ENCODE measurements around the gene SORBS1. TPM values are rescaled to one million over a fixed set of nuclear protein-coding genes. Genes with fewer than 3 reads are reported as not detected.

SORBS1 gene
- total and polyA plus RNA-seq, 2 experiments from 2014 or later: 0.65 to 1.2 TPM

GRCh38 chr10:95550073-95550672 is 11.0 kb downstream of the SORBS1 start:
- Histone ChIP-seq H3K4me1 (ENCODE audit: insufficient read depth) (no peaks in the 10 kb centered on the region), H3K27me3 (replicated peaks; ENCODE audit: insufficient read depth) (no peaks in the 10 kb centered on the region), H3K9ac (no peak overlapping the region), H4K20me1 (ENCODE audit: insufficient read depth) (no peaks in the 10 kb centered on the region), H3K36me3 (ENCODE audit: low read depth) (no peaks in the 10 kb centered on the region), H3K9me2 (ENCODE audit: insufficient read depth) (no peaks in the 10 kb centered on the region), H3F3A (ENCODE audit: insufficient read depth) (no peaks in the 10 kb centered on the region), H3K79me2 (ENCODE audit: insufficient read depth) (no peaks in the 10 kb centered on the region), H3K4me2 (ENCODE audit: unreplicated experiment) (no peak overlapping the region), H2AFZ (no peak overlapping the region), H3K4me3 (no peak overlapping the region), H3K27ac (no peak overlapping the region), H3K9me3 (ENCODE audit: low read depth) (no peaks in the 10 kb centered on the region)
- TF ChIP-seq EZH2phosphoT487 (IDR thresholded peaks at IDR 0.05; ENCODE audit: insufficient read depth, low read depth): no peak
- no peak for TF ChIP-seq EZH2 (IDR thresholded peaks at IDR 0.05; ENCODE audit: insufficient read depth, poor library complexity, severe bottlenecking)
- DNase-seq: no peak
- WGBS, 2 experiments (ENCODE audit: low coverage in 1 of 2, low lambda C conversion rate in 2 of 2, missing lambda C conversion rate in 2 of 2): 80 to 82% methylated on average over 10 of the region's 10 CpGs
- in situ Hi-C loops (cut with MboI): no loop called here

DNA sequence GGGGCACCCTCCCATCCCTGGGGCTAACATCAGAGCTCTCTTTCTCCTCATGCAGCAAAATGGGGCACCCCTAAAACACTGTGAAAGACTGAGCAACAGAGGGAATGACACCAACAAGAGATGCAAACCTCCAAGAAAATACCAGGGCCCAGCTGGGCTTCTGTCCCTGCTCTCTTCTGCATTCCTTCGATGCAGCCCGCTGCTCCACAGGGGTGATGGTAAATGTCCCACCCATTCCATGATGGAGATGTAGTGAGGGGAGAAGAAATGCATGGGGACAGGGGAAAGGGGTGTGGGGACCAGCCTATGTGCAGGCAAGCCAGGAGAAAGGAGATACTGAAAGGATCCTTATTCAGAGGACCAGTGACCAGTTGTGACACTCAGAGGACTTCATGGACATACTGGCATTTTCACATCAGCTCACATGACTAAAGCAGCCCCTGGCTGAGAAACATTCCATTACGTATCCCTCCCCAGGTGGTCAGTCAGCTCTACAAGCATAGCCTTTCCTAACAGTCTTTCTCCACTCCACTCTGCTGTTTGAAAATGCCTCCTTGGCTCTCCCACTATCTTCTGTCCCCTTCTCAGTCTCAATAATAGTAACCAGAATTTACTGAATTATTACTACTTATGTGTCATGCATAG is 13.3 kb downstream of the SORBS1 start:
- no peak for DNase-seq
- TF ChIP-seq EZH2phosphoT487 (IDR thresholded peaks at IDR 0.05; ENCODE audit: insufficient read depth, low read depth) (no peak), EZH2 (IDR thresholded peaks at IDR 0.05; ENCODE audit: insufficient read depth, poor library complexity, severe bottlenecking) (no peak)

GRCh38 chr10:95547197-95547596 is 14.0 kb downstream of the SORBS1 start:
- H3K27ac ChIP-seq: no peak overlapping the region
- H3F3A ChIP-seq (ENCODE audit: insufficient read depth): no peaks in the 10 kb centered on the region
- H3K4me2 ChIP-seq (ENCODE audit: unreplicated experiment): no peak overlapping the region
- no peak overlapping the region for H3K4me3 ChIP-seq
- no peaks in the 10 kb centered on the region for H3K9me3 ChIP-seq (ENCODE audit: low read depth)
- no peaks in the 10 kb centered on the region for H3K27me3 ChIP-seq (replicated peaks; ENCODE audit: insufficient read depth)
- TF ChIP-seq EZH2 (IDR thresholded peaks at IDR 0.05; ENCODE audit: insufficient read depth, poor library complexity, severe bottlenecking) (no peak), EZH2phosphoT487 (IDR thresholded peaks at IDR 0.05; ENCODE audit: insufficient read depth, low read depth) (no peak)
- H4K20me1 ChIP-seq (ENCODE audit: insufficient read depth): no peaks in the 10 kb centered on the region
- H3K4me1 ChIP-seq (ENCODE audit: insufficient read depth): no peaks in the 10 kb centered on the region
- H3K36me3 ChIP-seq (ENCODE audit: low read depth): no peaks in the 10 kb centered on the region
- no peak overlapping the region for H3K9ac ChIP-seq
- 65 to 72% methylated on average over 3 of the region's 3 CpGs for WGBS, 2 experiments (ENCODE audit: low coverage in 1 of 2, low lambda C conversion rate in 2 of 2, missing lambda C conversion rate in 2 of 2)
- DNase-seq: no peak
- no peaks in the 10 kb centered on the region for H3K79me2 ChIP-seq (ENCODE audit: insufficient read depth)
- H2AFZ ChIP-seq: no peak overlapping the region
- in situ Hi-C loops (cut with MboI): no loop called here
- H3K9me2 ChIP-seq (ENCODE audit: insufficient read depth): no peaks in the 10 kb centered on the region

More for the DNA sequence above, 13.3 kb downstream of the SORBS1 start:
- Histone ChIP-seq H3K27me3 (replicated peaks; ENCODE audit: insufficient read depth) (no peaks in the 10 kb centered on the region), H2AFZ (no peak overlapping the region), H3K9ac (no peak overlapping the region), H4K20me1 (ENCODE audit: insufficient read depth) (no peaks in the 10 kb centered on the region), H3K4me3 (no peak overlapping the region), H3K9me2 (ENCODE audit: insufficient read depth) (no peaks in the 10 kb centered on the region), H3K36me3 (ENCODE audit: low read depth) (no peaks in the 10 kb centered on the region), H3K9me3 (ENCODE audit: low read depth) (no peaks in the 10 kb centered on the region), H3K79me2 (ENCODE audit: insufficient read depth) (no peaks in the 10 kb centered on the region), H3K4me2 (ENCODE audit: unreplicated experiment) (no peak overlapping the region), H3K4me1 (ENCODE audit: insufficient read depth) (no peaks in the 10 kb centered on the region), H3K27ac (no peak overlapping the region), H3F3A (ENCODE audit: insufficient read depth) (no peaks in the 10 kb centered on the region)
- WGBS, 2 experiments (ENCODE audit: low coverage in 1 of 2, low lambda C conversion rate in 2 of 2, missing lambda C conversion rate in 2 of 2): 74 to 85% methylated on average over 3 of the region's 3 CpGs
- in situ Hi-C loops (cut with MboI): no loop called here

DNA sequence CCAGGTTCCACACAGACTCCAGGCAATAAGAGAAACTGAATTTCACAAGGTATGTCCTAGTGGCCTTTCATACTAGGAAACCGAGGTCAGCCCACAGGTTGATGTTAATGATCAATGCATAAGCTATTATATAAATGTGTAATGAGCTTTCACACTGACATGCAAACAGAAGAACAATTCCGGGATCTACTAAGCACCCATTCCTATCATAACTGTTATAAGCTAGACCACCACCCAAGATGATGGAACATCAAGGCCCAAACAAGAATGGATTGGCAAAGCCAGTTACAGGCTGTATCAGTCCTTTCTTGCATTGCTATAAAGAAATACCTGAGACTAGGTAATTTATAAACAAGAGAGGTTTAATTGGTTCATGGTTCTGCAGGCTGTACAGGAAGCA is 15.2 kb downstream of the SORBS1 start:
- WGBS, 2 experiments (ENCODE audit: low coverage in 1 of 2, low lambda C conversion rate in 2 of 2, missing lambda C conversion rate in 2 of 2): 73 to 87% methylated on average over 2 of the region's 2 CpGs
- Histone ChIP-seq H3K36me3 (ENCODE audit: low read depth) (no peaks in the 10 kb centered on the region), H3K4me2 (ENCODE audit: unreplicated experiment) (no peak overlapping the region), H3F3A (ENCODE audit: insufficient read depth) (no peaks in the 10 kb centered on the region), H3K4me1 (ENCODE audit: insufficient read depth) (no peaks in the 10 kb centered on the region), H3K9me3 (ENCODE audit: low read depth) (no peaks in the 10 kb centered on the region), H3K4me3 (no peak overlapping the region), H4K20me1 (ENCODE audit: insufficient read depth) (no peaks in the 10 kb centered on the region), H3K9me2 (ENCODE audit: insufficient read depth) (no peaks in the 10 kb centered on the region), H2AFZ (no peak overlapping the region), H3K9ac (no peak overlapping the region), H3K27ac (no peak overlapping the region), H3K79me2 (ENCODE audit: insufficient read depth) (no peaks in the 10 kb centered on the region), H3K27me3 (replicated peaks; ENCODE audit: insufficient read depth) (no peaks in the 10 kb centered on the region)
- DNase-seq: no peak
- in situ Hi-C loops (cut with MboI): no loop called here
- no peak for TF ChIP-seq EZH2 (IDR thresholded peaks at IDR 0.05; ENCODE audit: insufficient read depth, poor library complexity, severe bottlenecking)

Data from GM23248 (cell line).